Duodenal mucosa (tissue), 2 donors: ENCODE measurements around the gene LAMB1.

Source experiments
- H3K27ac ChIP-seq: one replicate; pipeline ENCODE4 v1.7.0; 2013; ENCODE audit warnings: low read depth, low read length
- H3K27me3 ChIP-seq, 2 donors: one replicate each; pipeline ENCODE4 v1.7.0; 2013; ENCODE audit warnings: low read length in 2 of 2, control low read depth in 1 of 2; ENCODE audit not compliant: insufficient read depth in 2 of 2, control insufficient read depth in 1 of 2
- H3K36me3 ChIP-seq, 2 donors: one replicate each; pipeline ENCODE4 v1.7.0; 2013; ENCODE audit warnings: low read length in 2 of 2, control low read depth in 1 of 2; ENCODE audit not compliant: insufficient read depth in 2 of 2, control insufficient read depth in 1 of 2
- H3K4me1 ChIP-seq, 2 donors: one replicate each; pipeline ENCODE4 v1.7.0; 2013; ENCODE audit warnings: low read length in 2 of 2, control low read depth in 1 of 2; ENCODE audit not compliant: insufficient read depth in 2 of 2, control insufficient read depth in 1 of 2
- H3K4me3 ChIP-seq, 2 donors: one replicate each; pipeline ENCODE4 v1.7.0; 2013; ENCODE audit warnings: low read length in 2 of 2, low read depth in 1 of 2
- H3K9ac ChIP-seq, 2 donors: one replicate each; pipeline ENCODE4 v1.7.0; 2013; ENCODE audit warnings: low read length in 2 of 2, low read depth in 1 of 2
- H3K9me3 ChIP-seq, 2 donors: one replicate each; pipeline ENCODE4 v1.7.0; 2013; ENCODE audit warnings: low read length in 2 of 2, control low read depth in 1 of 2; ENCODE audit not compliant: control insufficient read depth in 1 of 2

Gene LAMB1

DNA sequence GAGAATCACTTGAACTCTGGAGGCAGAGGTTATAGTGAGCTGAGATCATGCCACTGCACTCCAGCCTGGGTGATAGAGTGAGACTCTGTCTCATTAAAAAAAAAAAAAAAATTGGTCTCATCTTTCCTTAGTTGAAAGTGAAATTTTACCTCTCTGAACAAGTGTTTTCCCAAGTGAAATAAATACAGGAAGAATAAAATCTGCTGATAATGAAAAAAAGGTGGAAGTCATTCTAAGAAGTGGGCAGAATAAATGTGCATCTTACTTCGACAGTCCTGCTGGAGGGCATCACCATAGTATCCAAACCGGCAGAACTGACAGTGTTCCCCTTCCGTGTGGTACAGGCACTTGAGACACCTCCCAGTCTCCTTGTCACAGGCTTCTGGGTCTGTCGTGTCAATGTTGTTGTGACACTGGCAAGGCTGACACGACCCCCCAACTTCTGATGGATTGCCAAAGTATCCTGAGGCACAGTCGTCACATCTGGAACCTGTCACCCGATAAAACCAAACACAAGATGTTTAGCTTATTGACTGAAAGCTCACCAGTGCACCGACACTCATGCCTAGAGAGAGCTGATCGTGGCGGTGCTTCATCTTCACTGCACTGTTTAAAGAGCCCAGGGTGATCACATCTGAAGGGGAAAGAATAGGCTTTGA is 49.6 kb downstream of the LAMB1 start:
- Histone ChIP-seq H3K4me1 (peaks cover 6 to 12% of the 10 kb centered on the region in 2 donors), H3K9ac (no peak overlapping the region), H3K27me3 (no peaks in the 10 kb centered on the region), H3K36me3 (peaks cover 36 to 68% of the 10 kb centered on the region in 2 donors), H3K9me3 (no peaks in the 10 kb centered on the region), H3K4me3 (no peak overlapping the region), H3K27ac (no peak overlapping the region)

- peaks cover 6 to 15% of the 10 kb centered on the region in 2 donors for H3K4me1 ChIP-seq
- H3K9me3 ChIP-seq, result no peaks in the 10 kb centered on the region
- no peak overlapping the region for H3K4me3 ChIP-seq
- no peak overlapping the region for H3K9ac ChIP-seq
- H3K36me3 ChIP-seq, result peaks cover 31 to 66% of the 10 kb centered on the region in 2 donors
- no peak overlapping the region for H3K27ac ChIP-seq
- no peaks in the 10 kb centered on the region for H3K27me3 ChIP-seq
Measured at GRCh38 chr7:107951896-107952295, 51.1 kb downstream of the LAMB1 start.

DNA sequence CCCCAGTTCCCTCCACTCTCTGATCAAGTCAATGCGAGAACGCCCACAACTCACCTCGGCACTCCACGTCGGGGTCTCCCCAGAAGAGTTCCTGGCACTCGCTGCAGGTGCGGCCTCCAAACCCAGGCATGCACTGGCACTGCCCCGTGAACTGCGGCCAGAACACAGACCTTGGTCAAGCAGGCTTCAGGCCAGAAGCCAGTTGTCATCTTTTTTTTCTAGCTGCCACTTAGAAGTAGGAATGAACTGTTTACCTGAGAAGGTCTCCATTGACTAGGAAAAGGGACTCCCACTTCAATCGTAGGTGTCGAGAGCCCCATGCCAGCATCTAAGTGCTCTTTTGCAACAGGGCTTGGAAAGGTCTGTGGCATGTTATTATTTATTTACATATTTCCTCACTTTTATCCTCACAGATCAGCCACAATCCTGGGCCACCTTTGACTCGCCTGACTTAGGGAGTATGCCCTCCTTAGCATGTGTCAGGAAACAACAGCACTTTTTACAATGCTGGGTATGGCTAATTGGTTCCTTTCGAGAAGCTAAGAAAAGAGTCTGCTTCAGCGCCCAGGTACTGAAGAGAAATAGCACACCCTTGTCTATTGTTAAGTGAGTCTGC is 51.7 kb downstream of the LAMB1 start:
- no peaks in the 10 kb centered on the region for H3K9me3 ChIP-seq
- no peak overlapping the region for H3K27ac ChIP-seq
- H3K27me3 ChIP-seq, result no peaks in the 10 kb centered on the region
- H3K4me3 ChIP-seq, result no peak overlapping the region
- H3K36me3 ChIP-seq, result peaks cover 30 to 63% of the 10 kb centered on the region in 2 donors
- H3K9ac ChIP-seq, result no peak overlapping the region
- H3K4me1 ChIP-seq, result peaks cover 6 to 15% of the 10 kb centered on the region in 2 donors

- Histone ChIP-seq H3K9ac (no peak overlapping the region), H3K27ac (no peak overlapping the region), H3K4me3 (no peak overlapping the region), H3K27me3 (no peaks in the 10 kb centered on the region), H3K36me3 (peaks cover 36 to 60% of the 10 kb centered on the region in 2 donors), H3K9me3 (no peaks in the 10 kb centered on the region), H3K4me1 (peaks cover 6 to 15% of the 10 kb centered on the region in 2 donors)
Measured at GRCh38 chr7:107949443-107949935, 53.5 kb downstream of the LAMB1 start.

DNA sequence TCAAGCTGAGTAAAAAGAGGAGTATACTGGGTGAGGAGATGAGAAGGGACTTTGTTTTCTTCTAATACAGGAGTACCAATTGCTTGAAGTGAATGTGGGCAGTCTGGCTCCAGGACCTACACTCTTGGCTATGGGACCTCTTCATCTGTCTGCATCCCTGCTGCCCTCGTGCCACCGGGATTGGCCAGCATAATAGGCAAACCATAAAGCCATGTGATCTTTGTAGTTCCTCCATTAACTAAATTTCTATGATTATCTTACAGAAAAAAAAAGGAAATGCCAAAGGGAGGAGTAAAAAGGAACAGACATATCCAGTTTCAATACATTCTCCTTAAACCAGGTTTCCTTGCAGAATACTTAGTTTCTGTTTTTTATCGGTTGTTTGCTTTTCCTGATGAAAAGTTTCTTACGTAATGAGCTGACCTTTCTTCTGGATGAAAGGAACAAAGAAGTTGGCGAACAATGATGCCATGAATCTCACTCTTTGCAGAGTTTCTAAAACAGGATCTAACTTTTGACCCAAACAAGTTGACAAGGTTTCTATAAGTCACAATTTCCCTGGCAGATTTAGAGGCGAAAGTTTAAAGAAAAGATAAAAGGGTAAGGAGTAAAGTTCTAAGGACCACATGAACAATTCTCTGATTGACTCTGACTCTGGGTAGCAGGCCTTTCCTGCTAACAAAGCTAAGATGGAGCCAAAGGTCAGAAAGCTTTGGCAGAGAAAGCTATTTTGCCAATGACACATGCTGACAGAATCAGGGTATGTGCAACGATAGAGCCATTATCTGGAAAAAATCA is 54.1 kb downstream of the LAMB1 start:
- Histone ChIP-seq H3K4me3 (no peak overlapping the region), H3K9me3 (no peaks in the 10 kb centered on the region), H3K9ac (no peak overlapping the region), H3K4me1 (peaks cover 6 to 15% of the 10 kb centered on the region in 2 donors), H3K27me3 (no peaks in the 10 kb centered on the region), H3K27ac (no peak overlapping the region), H3K36me3 (peaks cover 41 to 62% of the 10 kb centered on the region in 2 donors)

- peaks cover 34 to 59% of the 10 kb centered on the region in 2 donors for H3K36me3 ChIP-seq
- H3K27me3 ChIP-seq, result no peaks in the 10 kb centered on the region
- H3K9ac ChIP-seq, result no peak overlapping the region
- H3K4me1 ChIP-seq, result peaks cover 6 to 15% of the 10 kb centered on the region in 2 donors
- H3K4me3 ChIP-seq, result no peak overlapping the region
- no peaks in the 10 kb centered on the region for H3K9me3 ChIP-seq
- H3K27ac ChIP-seq, result no peak overlapping the region
Measured at GRCh38 chr7:107946881-107947280, 56.1 kb downstream of the LAMB1 start.

DNA sequence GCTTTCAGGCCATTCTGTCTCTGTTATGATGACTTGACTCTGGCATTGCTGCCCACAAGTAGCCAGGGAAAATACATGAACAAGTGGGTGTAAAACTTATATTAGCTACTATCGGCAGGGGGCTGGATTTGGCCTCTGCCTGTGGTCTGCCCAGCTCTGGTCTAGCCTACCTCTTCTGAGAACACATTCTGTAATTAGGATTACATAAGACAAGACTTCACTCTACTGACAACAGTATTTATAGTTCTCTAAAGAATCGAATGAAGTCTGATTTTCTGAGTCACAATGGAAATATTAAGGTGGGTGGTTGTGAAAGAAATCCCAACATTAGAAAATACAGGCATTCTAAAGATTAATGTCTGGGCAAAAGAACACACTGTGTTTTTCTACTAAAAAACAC is 56.5 kb downstream of the LAMB1 start:
- Histone ChIP-seq H3K27me3 (no peaks in the 10 kb centered on the region), H3K36me3 (peaks cover 30 to 55% of the 10 kb centered on the region in 2 donors), H3K4me1 (peaks cover 6 to 15% of the 10 kb centered on the region in 2 donors), H3K27ac (no peak overlapping the region), H3K4me3 (no peak overlapping the region), H3K9ac (no peak overlapping the region), H3K9me3 (no peaks in the 10 kb centered on the region)

- H3K27ac ChIP-seq, result no peak overlapping the region
- peaks cover 34 to 56% of the 10 kb centered on the region in 2 donors for H3K36me3 ChIP-seq
- H3K4me1 ChIP-seq, result peaks cover 6 to 15% of the 10 kb centered on the region in 2 donors
- no peaks in the 10 kb centered on the region for H3K9me3 ChIP-seq
- H3K4me3 ChIP-seq, result no peak overlapping the region
- H3K9ac ChIP-seq, result no peak overlapping the region
- no peaks in the 10 kb centered on the region for H3K27me3 ChIP-seq
Measured at GRCh38 chr7:107945332-107945731, 57.6 kb downstream of the LAMB1 start.

DNA sequence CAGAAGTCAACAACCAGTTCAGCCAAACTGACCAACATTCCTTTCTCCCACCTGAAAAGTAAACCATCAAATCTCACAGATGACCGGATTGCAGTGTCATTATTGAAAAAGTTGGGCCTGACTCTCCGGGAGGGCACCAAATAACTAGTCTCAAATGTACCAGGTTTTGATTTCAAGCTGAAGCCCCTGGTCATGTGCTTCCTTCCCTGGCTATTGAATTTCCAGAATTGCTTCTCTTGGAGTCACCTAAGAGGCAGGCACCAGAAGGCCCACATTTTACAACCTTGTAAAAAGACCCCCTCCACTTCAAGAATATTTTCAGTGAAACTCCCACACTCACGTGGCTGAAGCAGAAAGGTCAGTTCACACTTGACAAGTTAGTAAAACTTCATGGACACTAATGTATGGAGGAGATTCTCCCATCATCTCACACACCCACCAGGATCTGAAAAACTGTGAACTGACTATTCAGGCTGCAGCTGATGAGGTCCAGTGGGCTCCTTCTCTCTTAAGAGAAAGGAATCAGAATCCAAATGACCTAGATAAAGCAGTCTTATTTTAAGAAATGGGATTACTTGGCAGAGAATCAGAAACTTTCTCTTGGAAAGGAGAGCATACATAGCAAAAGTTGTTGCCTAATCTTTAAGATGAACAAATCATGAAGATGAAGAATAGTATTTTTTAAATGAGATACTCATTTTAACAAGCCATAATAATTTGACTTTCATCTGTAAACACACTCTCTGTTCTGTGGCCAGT is 58.4 kb downstream of the LAMB1 start:
- Histone ChIP-seq H3K9ac (no peak overlapping the region), H3K27me3 (no peaks in the 10 kb centered on the region), H3K27ac (no peak overlapping the region), H3K9me3 (no peaks in the 10 kb centered on the region), H3K36me3 (peaks cover 42 to 63% of the 10 kb centered on the region in 2 donors), H3K4me1 (peaks cover 6 to 15% of the 10 kb centered on the region in 2 donors), H3K4me3 (no peak overlapping the region)
